GM23248 (cell line): ENCODE data around the gene EVA1C.

Experiments
- EZH2 ChIP-seq: fragments of 200-600 bp; sonication (generic); IDR thresholded peaks from 2 replicates; pipeline ENCODE4 v1.6.1; 2018; ENCODE audit warnings: antibody characterized with exemption, mild to moderate bottlenecking; ENCODE audit not compliant: insufficient read depth, poor library complexity, severe bottlenecking
- EZH2phosphoT487 ChIP-seq: fragments of 200-600 bp; sonication (generic); IDR thresholded peaks from 2 replicates; pipeline ENCODE4 v1.6.1; 2018; ENCODE audit warnings: antibody characterized with exemption, moderate library complexity, mild to moderate bottlenecking, low read depth; ENCODE audit not compliant: insufficient read depth

DNA sequence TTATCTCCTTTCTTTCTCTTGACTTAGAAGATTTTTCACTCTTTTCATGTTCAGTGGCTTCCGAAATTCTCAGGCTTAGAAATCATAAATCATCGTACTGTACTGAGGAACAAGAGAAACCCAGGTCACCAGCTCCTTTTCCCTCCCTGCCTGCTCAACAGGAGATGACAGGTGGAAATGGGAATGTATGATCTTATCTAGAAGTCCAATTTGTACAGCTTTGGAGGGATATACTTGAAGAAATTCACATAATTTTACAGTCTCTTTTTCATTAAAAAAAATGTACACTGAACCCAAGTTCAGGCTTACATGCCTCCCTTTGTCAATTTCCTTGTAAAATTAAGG is 11.7 kb downstream of the EVA1C start:
- TF ChIP-seq EZH2phosphoT487 (no peak), EZH2 (no peak)
